SK-N-SH treated with all-trans-retinoic acid at 6 μM for 48 hours (cell line): ENCODE data around the gene BSN.

Experiments used
- ATAC-seq: fragments of 200-7000 bp; cut with Tn5 transposase; 3 replicates; pipeline ENCODE4 v1.9.1; 2020; ENCODE audit warnings: mild to moderate bottlenecking, moderate library complexity
- BACH2 ChIP-seq: fragments of 250-450 bp; sonication (Bioruptor Pico); IDR thresholded peaks from 2 replicates; pipeline ENCODE4 v1.9.0; 2021; ENCODE audit warnings: mild to moderate bottlenecking, borderline replicate concordance
- CREB5 ChIP-seq: fragments of 250-450 bp; sonication (Bioruptor Pico); IDR thresholded peaks from 2 replicates; pipeline ENCODE4 v1.5.1; 2020; ENCODE audit warnings: low read depth, mild to moderate bottlenecking, moderate library complexity
- ESRRG ChIP-seq: fragments of 250-450 bp; sonication (Bioruptor Pico); IDR thresholded peaks from 2 replicates; pipeline ENCODE4 v1.6.1; 2021; ENCODE audit warnings: mild to moderate bottlenecking
- GLIS3 ChIP-seq: fragments of 250-450 bp; sonication (Bioruptor Pico); IDR thresholded peaks from 2 replicates; pipeline ENCODE4 v1.5.0; 2020; ENCODE audit warnings: mild to moderate bottlenecking, moderate library complexity
- ISL1 ChIP-seq: fragments of 250-450 bp; sonication (Bioruptor Pico); IDR thresholded peaks from 2 replicates; pipeline ENCODE4 v2.1.2; 2022; ENCODE audit warnings: mild to moderate bottlenecking, moderate library complexity
- PATZ1 ChIP-seq: fragments of 250-450 bp; sonication (Bioruptor Pico); IDR thresholded peaks from 2 replicates; pipeline ENCODE4 v1.8.0; 2020; ENCODE audit warnings: mild to moderate bottlenecking, moderate library complexity, borderline replicate concordance
- PPARA ChIP-seq: fragments of 250-450 bp; sonication (Bioruptor Pico); IDR thresholded peaks from 2 replicates; pipeline ENCODE4 v1.5.0; 2020; ENCODE audit warnings: mild to moderate bottlenecking, borderline replicate concordance
- RARB ChIP-seq: fragments of 250-450 bp; sonication (Bioruptor Pico); IDR thresholded peaks from 2 replicates; pipeline ENCODE4 v1.8.0; 2021; ENCODE audit warnings: mild to moderate bottlenecking, moderate library complexity
- TCF4 ChIP-seq: fragments of 250-450 bp; sonication (Bioruptor Pico); IDR thresholded peaks from 2 replicates; pipeline ENCODE4 v1.8.0; 2021; ENCODE audit warnings: mild to moderate bottlenecking, moderate library complexity, borderline replicate concordance
- TSHZ2 ChIP-seq: fragments of 250-450 bp; sonication (Bioruptor Pico); IDR thresholded peaks from 2 replicates; pipeline ENCODE4 v1.5.0; 2020; ENCODE audit warnings: mild to moderate bottlenecking, moderate library complexity
- ZC3H10 ChIP-seq: fragments of 250-450 bp; sonication (Bioruptor Pico); IDR thresholded peaks from 2 replicates; pipeline ENCODE4 v1.5.1; 2021; ENCODE audit warnings: mild to moderate bottlenecking, moderate library complexity
- ZFP3 ChIP-seq: fragments of 250-450 bp; sonication (Bioruptor Pico); IDR thresholded peaks from 2 replicates; pipeline ENCODE4 v1.5.0; 2020; ENCODE audit warnings: mild to moderate bottlenecking, moderate library complexity
- ZFP30 ChIP-seq: fragments of 450-650 bp; formaldehyde crosslinking; IDR thresholded peaks from 2 replicates; pipeline ENCODE4 v1.5.0; 2022; ENCODE audit warnings: mild to moderate bottlenecking, moderate library complexity
- ZNF70 ChIP-seq: fragments of 450-650 bp; formaldehyde crosslinking; IDR thresholded peaks from 2 replicates; pipeline ENCODE4 v1.5.0; 2020; ENCODE audit warnings: mild to moderate bottlenecking, moderate library complexity
- TF ChIP-seq, protein P1 (sequence below): fragments of 250-450 bp; sonication (Bioruptor Pico); IDR thresholded peaks from 2 replicates; pipeline ENCODE4 v1.5.1; 2021; ENCODE audit warnings: mild to moderate bottlenecking, moderate library complexity
- TF ChIP-seq, protein P2 (sequence below): fragments of 250-450 bp; sonication (Bioruptor Pico); IDR thresholded peaks from 2 replicates; pipeline ENCODE4 v1.8.0; 2021; ENCODE audit warnings: low read depth, mild to moderate bottlenecking, moderate library complexity, borderline replicate concordance

BSN gene

DNA sequence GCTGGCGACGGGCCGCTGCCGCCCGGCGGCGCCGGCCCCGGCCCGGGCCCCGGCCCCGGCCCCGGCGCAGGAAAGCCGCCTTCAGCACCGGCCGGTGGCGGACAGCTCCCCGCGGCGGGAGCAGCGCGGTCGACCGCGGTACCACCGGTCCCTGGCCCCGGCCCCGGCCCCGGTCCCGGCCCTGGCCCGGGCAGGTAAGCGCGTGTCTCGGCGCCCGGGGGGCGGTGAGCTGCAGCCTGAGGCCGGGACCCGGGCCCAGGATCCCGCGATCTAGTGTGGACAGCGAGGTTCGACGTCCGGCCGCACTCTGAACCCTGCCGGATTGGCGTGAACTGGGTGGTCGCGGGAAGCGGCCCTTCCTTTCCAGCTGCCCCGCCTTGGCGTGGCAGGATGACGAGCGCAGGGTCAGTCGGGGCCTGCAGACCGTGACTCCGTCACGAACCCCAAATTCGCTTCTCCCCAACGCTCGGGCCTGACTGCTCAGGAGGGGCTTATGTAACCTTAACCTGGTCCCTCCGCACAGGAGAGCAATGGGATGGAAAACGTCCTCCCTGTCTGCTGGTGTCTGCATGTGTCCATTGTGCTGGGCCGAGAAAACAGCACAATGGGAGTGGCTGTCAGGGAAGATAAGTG lies 472 bp downstream of the BSN start:
- ATAC-seq = peak; percentile 69
- no peak for TF ChIP-seq BACH2
- TF ChIP-seq ESRRG (CRISPR knock-in tag) = no peak
- no peak for TF ChIP-seq RARB (CRISPR knock-in tag)
- TF ChIP-seq PATZ1 (CRISPR knock-in tag) = no peak
- TF ChIP-seq ZC3H10 (CRISPR knock-in tag) = no peak
- no peak for TF ChIP-seq PPARA (CRISPR knock-in tag)
- TF ChIP-seq ZFP3 (CRISPR knock-in tag) = no peak
- no peak for TF ChIP-seq ZFP30
- TF ChIP-seq GLIS3 (CRISPR knock-in tag) = no peak
- TF ChIP-seq CREB5 (CRISPR knock-in tag) = no peak
- TF ChIP-seq, protein P1, sequence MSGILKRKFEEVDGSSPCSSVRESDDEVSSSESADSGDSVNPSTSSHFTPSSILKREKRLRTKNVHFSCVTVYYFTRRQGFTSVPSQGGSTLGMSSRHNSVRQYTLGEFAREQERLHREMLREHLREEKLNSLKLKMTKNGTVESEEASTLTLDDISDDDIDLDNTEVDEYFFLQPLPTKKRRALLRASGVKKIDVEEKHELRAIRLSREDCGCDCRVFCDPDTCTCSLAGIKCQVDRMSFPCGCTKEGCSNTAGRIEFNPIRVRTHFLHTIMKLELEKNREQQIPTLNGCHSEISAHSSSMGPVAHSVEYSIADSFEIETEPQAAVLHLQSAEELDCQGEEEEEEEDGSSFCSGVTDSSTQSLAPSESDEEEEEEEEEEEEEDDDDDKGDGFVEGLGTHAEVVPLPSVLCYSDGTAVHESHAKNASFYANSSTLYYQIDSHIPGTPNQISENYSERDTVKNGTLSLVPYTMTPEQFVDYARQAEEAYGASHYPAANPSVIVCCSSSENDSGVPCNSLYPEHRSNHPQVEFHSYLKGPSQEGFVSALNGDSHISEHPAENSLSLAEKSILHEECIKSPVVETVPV (CRISPR knock-in tag) = no peak
- TF ChIP-seq ISL1 (CRISPR knock-in tag) = no peak

GRCh38 chr3:49556500-49557275 lies 2.4 kb downstream of the BSN start:
- no peak for TF ChIP-seq ZC3H10 (CRISPR knock-in tag)
- no peak for TF ChIP-seq GLIS3 (CRISPR knock-in tag)
- ATAC-seq = no peak

DNA sequence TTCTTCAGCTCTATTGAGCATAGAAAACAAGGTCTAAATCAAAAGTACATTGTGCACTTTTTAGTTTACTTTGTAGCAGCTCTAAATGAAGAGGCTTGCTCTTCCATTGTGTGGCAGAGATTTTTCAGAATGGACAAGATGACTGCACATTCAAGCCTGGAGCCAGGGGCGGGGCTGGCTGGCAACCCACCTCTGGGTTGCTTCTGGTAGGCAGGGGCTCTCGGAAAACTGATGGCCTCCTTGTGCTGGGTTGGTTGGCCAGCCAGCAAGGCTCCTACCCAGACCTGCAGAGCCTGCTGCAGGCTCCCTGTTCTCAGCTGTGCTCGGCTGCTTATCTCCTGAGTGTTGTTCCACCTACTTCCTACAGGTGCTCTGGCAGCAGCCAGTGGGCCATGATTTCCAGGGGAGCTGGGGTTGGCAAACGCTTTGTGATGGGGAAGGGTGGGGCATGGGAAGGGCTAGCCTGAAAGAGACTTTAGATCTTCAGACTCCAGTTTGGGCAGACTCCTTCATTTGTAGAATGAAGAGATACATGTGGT lies 8.8 kb downstream of the BSN start:
- TF ChIP-seq TSHZ2 (no peak), TCF4 (CRISPR knock-in tag) (no peak)
- TF ChIP-seq, protein P1 (CRISPR knock-in tag) = no peak
- TF ChIP-seq, all 23 proteins: peak for 0
- ATAC-seq = no peak

- TF ChIP-seq TCF4 (CRISPR knock-in tag) (no peak), ZNF70 (CRISPR knock-in tag) (no peak)
- TF ChIP-seq, protein P2, sequence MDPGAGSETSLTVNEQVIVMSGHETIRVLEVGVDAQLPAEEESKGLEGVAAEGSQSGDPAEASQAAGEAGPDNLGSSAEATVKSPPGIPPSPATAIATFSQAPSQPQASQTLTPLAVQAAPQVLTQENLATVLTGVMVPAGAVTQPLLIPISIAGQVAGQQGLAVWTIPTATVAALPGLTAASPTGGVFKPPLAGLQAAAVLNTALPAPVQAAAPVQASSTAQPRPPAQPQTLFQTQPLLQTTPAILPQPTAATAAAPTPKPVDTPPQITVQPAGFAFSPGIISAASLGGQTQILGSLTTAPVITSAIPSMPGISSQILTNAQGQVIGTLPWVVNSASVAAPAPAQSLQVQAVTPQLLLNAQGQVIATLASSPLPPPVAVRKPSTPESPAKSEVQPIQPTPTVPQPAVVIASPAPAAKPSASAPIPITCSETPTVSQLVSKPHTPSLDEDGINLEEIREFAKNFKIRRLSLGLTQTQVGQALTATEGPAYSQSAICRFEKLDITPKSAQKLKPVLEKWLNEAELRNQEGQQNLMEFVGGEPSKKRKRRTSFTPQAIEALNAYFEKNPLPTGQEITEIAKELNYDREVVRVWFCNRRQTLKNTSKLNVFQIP = no peak
Measured at GRCh38 chr3:49563766-49564165, 9.5 kb downstream of the BSN start.

More at GRCh38 chr3:49563766-49564165, 9.5 kb downstream of the BSN start:
- no peak for ATAC-seq
